HG02981 (cell line): Measurements from ENCODE around the gene APBA1.

Experiments
- ATAC-seq: cut with Tn5 transposase; IDR thresholded peaks from one replicate; pipeline ENCODE4 v1.9.1; 2021; ENCODE audit warnings: mild to moderate bottlenecking, moderate library complexity; ENCODE audit not compliant: unreplicated experiment

APBA1 gene

GRCh38 chr9:69671879-69672595, at the start of gene APBA1:
Gene APBA1, minus strand, starts transcription at chr9:69672371.
- ATAC-seq: peak; percentile 33

GRCh38 chr9:69719983-69720382, 47.8 kb upstream of the APBA1 start:
- no peak for ATAC-seq

GRCh38 chr9:69719367-69719766, 47.2 kb upstream of the APBA1 start:
- no peak for ATAC-seq

GRCh38 chr9:69718218-69718617, 46.0 kb upstream of the APBA1 start:
- ATAC-seq: no peak

GRCh38 chr9:69715825-69716224, 43.7 kb upstream of the APBA1 start:
- no peak for ATAC-seq

GRCh38 chr9:69715096-69715495, 42.9 kb upstream of the APBA1 start:
- no peak for ATAC-seq

GRCh38 chr9:69697475-69697874, 25.3 kb upstream of the APBA1 start:
- no peak for ATAC-seq

GRCh38 chr9:69696802-69697201, 24.6 kb upstream of the APBA1 start:
- no peak for ATAC-seq

GRCh38 chr9:69689991-69690538, 17.9 kb upstream of the APBA1 start:
- no peak for ATAC-seq

GRCh38 chr9:69683927-69684326, 11.8 kb upstream of the APBA1 start:
- ATAC-seq: no peak

- no peak for ATAC-seq
These were observed 6.8 kb upstream of the APBA1 start for GRCh38 chr9:69678843-69679538.

GRCh38 chr9:69677931-69678330, 5.8 kb upstream of the APBA1 start:
- no peak for ATAC-seq

GRCh38 chr9:69675563-69675962, 3.4 kb upstream of the APBA1 start:
- ATAC-seq: no peak

- no peak for ATAC-seq
These were observed 2.7 kb upstream of the APBA1 start for GRCh38 chr9:69674716-69675438.

- no peak for ATAC-seq
These were observed 2.0 kb upstream of the APBA1 start for GRCh38 chr9:69674112-69674685.

- ATAC-seq: no peak
These were observed 1.1 kb upstream of the APBA1 start for GRCh38 chr9:69673311-69673640.

GRCh38 chr9:69672596-69673310, 582 bp upstream of the APBA1 start:
- peak; percentile 94 for ATAC-seq

- ATAC-seq: no peak
These were observed 776 bp downstream of the APBA1 start for GRCh38 chr9:69671311-69671878.

- no peak for ATAC-seq
These were observed 4.9 kb downstream of the APBA1 start for GRCh38 chr9:69667306-69667705.

- no peak for ATAC-seq
These were observed 11.9 kb downstream of the APBA1 start for GRCh38 chr9:69660304-69660703.
